NK-92 (cell line): ENCODE results near the gene SPEG.

Experiments used
- DNase-seq: peaks from one replicate; lab custom pipeline; 2025; ENCODE audit not compliant: unreplicated experiment; lab: John Stamatoyannopoulos, UW

The SPEG gene

DNA sequence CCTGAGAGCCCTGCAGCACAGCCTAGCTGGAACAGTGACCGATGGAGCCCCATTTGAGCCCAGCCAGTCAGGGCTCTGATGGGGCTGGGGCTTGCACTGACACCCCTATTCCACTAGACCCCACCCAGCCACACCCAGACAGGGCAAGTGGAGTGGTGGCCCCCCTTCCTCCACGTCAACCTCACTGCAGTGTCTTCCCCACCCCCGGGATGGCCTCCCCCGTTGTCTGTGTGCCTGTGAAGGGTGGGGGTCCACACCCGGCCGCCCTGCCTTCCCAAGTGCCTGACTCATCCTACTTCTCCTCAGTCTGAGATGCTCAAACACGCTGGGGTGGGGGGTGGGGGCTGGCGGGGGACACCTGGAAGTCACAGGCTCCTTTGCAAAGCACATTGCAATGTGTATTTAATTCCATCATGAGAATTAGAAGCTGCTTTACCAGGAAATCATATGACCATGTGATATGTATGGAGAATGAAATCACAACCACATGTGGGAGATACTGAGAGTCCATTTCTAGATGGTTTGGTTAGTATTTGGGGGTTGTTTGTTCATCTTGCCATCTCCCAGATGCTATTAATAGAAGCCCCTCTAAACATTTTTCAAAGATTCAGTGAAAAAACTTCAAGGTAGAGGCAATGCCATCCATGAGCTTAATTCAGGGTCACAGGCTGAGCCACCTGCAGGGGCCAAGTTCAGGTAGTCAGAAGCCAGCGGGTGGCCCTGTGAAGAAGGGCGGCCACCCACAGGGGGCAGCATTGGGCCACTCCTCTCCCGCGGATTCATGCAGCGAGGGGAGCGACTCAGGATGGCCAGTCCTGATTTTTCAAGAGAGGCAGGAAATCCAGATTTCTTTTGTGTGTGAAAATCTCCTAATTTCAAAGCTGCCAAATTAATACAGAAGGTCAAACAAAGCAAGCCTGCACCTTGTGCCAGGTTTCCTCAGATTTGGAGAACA, 41.3 kb downstream of the SPEG start:
- DNase-seq, result no peak

DNA sequence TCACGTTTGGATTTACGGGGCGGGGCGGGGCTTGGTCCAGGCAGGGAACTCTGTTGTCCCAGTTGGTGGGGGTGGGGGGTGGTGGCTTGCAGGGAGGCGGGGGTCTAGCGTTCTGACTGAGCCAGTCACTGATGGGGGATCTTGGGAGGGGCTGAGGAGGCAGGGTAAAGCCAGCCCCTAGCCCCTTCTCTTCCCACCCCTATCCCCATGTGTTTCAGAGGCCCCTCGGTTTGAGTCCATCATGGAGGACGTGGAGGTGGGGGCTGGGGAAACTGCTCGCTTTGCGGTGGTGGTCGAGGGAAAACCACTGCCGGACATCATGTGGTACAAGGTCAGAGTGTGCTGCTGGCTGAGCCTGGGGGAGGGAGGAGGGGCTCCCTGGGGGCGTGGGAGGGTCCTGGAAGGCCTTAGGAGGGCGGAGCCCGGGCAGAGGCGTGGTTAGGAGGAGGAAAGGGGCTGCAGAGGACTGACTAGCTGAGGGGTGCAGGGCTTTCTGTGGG, 42.1 kb downstream of the SPEG start:
- DNase-seq, result no peak

DNA sequence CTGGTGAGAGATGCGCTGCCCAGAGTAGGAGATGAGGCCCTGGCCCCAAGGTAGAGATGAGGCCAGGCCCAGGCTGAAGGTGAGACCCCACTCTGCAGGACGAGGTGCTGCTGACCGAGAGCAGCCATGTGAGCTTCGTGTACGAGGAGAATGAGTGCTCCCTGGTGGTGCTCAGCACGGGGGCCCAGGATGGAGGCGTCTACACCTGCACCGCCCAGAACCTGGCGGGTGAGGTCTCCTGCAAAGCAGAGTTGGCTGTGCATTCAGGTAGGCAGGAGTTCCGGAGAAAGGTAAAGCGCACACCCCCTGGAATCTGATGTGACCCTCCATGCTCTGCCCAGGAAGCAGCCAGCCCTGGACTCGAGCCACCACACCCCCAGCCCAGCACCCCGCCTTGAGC, 42.5 kb downstream of the SPEG start:
- no peak for DNase-seq

DNA sequence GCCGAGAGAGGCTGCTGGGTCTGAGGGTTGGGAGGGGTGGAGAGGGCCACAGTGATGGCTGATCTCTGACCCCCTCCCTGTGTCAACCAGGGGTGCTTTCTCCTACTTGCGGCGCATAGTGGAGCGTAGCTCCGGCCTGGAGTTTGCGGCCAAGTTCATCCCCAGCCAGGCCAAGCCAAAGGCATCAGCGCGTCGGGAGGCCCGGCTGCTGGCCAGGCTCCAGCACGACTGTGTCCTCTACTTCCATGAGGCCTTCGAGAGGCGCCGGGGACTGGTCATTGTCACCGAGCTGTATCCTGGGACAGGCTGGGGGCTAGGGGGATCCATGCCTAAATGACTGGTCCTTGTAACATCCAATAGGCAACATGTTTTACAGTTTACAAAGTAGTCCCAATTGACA, 43.2 kb downstream of the SPEG start:
- no peak for DNase-seq

DNA sequence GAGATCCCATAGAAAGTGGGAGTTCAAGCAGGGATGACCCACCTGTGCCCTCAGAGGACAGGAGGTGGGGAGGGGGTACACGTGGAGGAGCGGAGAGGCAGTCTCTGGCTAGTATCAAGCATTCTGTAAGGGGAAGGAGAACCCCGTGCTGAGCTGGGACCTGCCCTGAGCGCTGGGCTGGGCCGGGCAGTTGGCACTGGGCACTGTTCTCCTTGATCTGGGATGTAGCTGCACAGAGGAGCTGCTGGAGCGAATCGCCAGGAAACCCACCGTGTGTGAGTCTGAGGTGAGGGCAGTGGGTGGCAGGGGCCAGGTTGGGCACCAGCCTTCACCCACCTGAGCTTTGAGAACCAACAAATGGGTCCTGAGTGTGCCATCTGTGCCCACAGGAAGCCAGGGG, 44.3 kb downstream of the SPEG start:
- no peak for DNase-seq

DNA sequence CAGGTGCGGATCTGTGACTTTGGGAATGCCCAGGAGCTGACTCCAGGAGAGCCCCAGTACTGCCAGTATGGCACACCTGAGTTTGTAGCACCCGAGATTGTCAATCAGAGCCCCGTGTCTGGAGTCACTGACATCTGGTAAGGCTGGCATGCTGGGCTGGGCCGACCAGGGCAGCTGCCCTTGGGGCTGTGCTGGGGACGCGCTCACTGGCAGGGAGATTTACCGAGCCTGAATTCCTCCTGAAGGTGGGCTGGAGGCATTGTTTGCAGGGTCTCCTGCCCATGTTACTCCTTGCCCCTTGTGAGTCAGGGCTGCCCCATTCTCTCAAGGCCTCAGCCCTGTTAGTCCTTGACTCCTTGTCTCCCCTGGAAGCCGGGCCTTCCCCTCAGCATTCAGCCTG, 45.4 kb downstream of the SPEG start:
- no peak for DNase-seq

DNA sequence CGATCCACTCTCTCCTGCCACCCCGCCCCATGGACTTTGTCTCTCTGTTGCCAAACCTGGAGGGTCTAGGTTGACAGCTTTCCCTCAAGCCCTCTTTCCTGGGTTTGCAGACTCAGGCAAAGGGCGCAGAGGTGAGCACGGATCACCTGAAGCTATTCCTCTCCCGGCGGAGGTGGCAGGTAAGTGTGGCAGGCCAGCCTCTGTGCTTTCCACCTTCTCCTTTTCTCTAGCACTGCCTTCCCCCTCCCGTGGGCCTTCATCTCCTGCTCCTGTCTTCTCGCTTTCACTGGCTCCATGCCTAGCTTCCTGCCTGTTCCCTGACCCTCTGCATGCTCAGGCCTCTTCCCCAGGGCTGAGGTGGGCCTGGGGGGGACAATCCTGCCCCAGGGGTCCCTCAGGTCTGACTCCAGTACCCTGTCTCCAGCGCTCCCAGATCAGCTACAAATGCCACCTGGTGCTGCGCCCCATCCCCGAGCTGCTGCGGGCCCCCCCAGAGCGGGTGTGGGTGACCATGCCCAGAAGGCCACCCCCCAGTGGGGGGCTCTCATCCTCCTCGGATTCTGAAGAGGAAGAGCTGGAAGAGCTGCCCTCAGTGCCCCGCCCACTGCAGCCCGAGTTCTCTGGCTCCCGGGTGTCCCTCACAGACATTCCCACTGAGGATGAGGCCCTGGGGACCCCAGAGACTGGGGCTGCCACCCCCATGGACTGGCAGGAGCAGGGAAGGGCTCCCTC, 48.2 kb downstream of the SPEG start:
- DNase-seq, result no peak

DNA sequence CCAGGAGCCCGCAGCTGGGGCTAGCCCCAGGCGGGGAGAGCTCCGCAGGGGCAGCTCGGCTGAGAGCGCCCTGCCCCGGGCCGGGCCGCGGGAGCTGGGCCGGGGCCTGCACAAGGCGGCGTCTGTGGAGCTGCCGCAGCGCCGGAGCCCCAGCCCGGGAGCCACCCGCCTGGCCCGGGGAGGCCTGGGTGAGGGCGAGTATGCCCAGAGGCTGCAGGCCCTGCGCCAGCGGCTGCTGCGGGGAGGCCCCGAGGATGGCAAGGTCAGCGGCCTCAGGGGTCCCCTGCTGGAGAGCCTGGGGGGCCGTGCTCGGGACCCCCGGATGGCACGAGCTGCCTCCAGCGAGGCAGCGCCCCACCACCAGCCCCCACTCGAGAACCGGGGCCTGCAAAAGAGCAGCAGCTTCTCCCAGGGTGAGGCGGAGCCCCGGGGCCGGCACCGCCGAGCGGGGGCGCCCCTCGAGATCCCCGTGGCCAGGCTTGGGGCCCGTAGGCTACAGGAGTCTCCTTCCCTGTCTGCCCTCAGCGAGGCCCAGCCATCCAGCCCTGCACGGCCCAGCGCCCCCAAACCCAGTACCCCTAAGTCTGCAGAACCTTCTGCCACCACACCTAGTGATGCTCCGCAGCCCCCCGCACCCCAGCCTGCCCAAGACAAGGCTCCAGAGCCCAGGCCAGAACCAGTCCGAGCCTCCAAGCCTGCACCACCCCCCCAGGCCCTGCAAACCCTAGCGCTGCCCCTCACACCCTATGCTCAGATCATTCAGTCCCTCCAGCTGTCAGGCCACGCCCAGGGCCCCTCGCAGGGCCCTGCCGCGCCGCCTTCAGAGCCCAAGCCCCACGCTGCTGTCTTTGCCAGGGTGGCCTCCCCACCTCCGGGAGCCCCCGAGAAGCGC, 49.1 kb downstream of the SPEG start:
- no peak for DNase-seq

DNA sequence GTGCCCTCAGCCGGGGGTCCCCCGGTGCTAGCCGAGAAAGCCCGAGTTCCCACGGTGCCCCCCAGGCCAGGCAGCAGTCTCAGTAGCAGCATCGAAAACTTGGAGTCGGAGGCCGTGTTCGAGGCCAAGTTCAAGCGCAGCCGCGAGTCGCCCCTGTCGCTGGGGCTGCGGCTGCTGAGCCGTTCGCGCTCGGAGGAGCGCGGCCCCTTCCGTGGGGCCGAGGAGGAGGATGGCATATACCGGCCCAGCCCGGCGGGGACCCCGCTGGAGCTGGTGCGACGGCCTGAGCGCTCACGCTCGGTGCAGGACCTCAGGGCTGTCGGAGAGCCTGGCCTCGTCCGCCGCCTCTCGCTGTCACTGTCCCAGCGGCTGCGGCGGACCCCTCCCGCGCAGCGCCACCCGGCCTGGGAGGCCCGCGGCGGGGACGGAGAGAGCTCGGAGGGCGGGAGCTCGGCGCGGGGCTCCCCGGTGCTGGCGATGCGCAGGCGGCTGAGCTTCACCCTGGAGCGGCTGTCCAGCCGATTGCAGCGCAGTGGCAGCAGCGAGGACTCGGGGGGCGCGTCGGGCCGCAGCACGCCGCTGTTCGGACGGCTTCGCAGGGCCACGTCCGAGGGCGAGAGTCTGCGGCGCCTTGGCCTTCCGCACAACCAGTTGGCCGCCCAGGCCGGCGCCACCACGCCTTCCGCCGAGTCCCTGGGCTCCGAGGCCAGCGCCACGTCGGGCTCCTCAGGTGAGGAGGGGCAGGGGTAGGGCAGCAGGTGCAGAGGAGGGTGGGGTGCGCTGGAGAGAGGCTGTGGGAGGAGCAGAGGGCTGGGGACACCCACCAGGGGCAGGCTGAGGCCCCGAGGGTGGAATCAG, 49.9 kb downstream of the SPEG start:
- no peak for DNase-seq

DNA sequence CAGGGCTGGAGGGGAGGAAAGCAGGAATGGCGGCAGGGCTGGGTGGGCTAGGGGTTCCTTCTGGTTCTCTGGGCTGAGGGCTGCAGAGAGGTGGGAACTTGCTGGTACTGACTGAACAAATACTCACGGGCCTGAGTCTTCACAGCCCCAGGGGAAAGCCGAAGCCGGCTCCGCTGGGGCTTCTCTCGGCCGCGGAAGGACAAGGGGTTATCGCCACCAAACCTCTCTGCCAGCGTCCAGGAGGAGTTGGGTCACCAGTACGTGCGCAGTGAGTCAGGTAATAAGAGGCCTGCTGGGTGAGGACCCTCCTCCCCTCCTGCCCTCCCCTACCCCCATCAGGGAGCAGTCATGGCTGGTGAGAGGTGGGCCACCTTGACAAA, 50.5 kb downstream of the SPEG start:
- DNase-seq, result no peak

DNA sequence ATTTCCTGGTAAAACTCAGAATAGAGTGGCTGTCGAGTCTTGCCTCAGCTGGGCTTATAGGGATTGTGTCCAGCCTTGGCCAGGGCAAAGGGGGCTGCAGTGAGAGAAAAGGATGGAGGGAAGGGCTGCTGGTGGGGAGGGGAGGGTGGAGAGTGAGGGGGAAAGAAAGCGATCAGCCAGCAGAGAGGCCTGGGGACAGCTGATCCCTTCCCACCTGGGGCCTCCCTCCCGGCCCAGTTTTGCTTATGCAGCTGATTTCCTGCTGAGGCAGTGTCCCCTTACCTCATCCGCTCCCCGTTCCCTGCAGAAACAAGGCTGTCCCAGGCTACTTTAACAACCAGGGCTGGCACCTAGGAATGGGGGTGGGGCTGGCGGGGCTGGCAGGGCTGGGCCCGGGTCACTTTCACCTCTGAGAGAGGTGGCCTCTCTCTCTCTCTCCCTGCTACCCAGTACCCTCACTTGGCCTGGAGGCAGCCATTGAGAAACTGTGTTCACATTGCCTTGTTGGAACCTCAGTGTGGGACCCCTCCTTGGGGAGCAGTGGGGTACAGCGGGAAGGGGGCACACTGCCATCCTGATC, 51.8 kb downstream of the SPEG start:
- no peak for DNase-seq

DNA sequence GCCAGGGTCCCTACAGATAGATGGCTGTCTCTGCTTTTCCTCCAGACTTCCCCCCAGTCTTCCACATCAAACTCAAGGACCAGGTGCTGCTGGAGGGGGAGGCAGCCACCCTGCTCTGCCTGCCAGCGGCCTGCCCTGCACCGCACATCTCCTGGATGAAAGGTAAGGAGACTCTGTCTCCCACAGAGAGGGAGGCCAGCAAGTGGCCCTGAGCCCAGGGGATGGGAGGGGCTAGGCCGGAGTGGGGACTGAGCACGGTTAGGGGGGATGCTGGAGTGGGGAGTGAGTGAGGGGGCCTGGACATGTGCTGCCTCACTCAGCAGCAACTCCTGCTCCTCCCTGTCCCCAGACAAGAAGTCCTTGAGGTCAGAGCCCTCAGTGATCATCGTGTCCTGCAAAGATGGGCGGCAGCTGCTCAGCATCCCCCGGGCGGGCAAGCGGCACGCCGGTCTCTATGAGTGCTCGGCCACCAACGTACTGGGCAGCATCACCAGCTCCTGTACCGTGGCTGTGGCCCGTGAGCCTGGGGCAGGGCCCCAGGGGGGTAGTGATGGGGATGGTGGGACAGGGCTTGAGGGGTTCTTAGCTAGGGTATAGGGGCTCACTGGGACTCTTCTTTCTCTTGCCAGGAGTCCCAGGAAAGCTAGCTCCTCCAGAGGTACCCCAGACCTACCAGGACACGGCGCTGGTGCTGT, 53.7 kb downstream of the SPEG start:
- DNase-seq, result no peak

DNA sequence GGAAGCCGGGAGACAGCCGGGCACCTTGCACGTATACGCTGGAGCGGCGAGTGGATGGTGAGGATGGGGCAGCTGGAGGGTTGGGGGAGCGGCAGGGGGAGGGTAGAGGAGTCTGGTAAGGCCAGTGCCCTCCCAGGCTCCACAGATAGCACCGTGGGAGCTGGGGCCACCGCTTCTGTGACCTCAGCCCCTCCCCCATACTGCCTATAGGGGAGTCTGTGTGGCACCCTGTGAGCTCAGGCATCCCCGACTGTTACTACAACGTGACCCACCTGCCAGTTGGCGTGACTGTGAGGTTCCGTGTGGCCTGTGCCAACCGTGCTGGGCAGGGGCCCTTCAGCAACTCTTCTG, 54.2 kb downstream of the SPEG start:
- DNase-seq, result no peak

DNA sequence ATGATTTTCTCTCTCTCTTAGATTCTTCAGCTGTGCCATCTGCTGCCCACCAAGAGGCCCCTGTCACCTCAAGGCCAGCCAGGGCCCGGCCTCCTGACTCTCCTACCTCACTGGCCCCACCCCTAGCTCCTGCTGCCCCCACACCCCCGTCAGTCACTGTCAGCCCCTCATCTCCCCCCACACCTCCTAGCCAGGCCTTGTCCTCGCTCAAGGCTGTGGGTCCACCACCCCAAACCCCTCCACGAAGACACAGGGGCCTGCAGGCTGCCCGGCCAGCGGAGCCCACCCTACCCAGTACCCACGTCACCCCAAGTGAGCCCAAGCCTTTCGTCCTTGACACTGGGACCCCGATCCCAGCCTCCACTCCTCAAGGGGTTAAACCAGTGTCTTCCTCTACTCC, 54.7 kb downstream of the SPEG start:
- DNase-seq, result no peak

DNA sequence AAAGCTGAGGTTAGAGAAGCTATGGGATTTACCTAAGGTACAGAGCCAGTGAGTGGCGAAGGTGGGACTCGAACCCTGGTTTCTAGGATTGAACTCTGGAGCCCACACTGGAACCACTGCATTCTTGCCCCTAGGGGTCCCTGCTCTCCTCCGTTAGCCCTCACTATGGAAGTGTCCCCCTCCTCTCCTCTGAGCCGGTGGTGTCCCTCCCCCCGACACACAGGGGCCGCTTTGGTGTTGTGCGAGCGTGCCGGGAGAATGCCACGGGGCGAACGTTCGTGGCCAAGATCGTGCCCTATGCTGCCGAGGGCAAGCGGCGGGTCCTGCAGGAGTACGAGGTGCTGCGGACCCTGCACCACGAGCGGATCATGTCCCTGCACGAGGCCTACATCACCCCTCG, 55.5 kb downstream of the SPEG start:
- DNase-seq, result no peak

DNA sequence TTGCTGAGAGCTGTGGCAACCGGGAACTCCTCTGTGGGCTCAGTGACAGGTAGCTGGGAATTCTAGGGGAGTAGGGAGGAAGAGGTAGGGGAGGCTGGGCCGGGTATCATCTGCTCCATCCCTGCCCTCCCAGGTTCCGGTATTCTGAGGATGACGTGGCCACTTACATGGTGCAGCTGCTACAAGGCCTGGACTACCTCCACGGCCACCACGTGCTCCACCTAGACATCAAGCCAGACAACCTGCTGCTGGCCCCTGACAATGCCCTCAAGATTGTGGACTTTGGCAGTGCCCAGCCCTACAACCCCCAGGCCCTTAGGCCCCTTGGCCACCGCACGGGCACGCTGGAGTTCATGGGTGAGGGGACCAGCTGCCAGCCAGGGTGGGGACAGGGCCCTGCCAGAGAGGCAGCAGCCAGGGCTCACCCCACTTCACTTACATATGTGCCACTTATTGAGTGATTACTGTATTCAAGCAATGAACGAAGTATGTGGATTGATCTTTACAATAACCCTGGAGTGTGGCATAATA, 56.0 kb downstream of the SPEG start:
- no peak for DNase-seq

DNA sequence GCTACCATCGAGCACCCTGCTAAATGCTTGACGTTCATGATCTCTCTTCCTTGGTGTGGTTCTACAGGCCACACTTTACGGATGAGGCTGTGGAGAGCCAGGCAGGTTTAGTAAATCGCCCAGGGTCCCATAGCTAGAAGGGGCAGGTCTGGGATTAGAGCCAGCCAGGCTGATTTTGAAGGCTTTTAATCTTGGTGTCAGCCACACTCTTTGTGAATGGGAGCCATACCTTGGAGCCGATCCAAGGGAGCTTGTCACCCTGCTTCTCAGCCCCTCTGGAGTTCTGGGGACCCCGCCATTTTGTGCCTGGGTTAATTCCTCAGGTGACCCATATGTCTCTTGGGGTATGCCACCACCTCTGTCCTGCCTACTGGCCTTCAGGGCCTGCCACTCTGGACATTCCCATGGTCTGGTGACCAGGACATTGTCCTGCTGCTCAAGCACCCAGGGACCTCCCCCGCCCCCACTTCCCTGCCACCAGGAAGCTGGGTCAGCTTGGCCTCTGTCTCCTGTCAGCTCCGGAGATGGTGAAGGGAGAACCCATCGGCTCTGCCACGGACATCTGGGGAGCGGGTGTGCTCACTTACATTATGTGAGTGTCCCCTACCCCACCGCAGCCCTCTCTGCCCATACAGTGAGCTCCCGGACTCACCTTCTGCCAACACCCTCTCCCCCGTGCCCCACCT, 56.8 kb downstream of the SPEG start:
- DNase-seq, result no peak

DNA sequence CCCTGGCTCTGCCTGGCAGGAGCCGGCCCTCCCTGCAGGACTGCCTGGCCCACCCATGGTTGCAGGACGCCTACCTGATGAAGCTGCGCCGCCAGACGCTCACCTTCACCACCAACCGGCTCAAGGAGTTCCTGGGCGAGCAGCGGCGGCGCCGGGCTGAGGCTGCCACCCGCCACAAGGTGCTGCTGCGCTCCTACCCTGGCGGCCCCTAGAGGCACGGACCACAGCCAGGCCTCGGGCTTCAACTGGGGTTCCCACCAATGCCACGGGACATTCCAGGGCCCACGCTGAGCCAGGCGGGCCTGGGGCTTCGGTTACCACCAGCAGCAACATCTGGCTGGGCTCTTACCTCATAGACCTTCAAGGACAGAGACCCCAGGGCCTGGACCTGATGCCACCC, 57.9 kb downstream of the SPEG start:
- no peak for DNase-seq

DNA sequence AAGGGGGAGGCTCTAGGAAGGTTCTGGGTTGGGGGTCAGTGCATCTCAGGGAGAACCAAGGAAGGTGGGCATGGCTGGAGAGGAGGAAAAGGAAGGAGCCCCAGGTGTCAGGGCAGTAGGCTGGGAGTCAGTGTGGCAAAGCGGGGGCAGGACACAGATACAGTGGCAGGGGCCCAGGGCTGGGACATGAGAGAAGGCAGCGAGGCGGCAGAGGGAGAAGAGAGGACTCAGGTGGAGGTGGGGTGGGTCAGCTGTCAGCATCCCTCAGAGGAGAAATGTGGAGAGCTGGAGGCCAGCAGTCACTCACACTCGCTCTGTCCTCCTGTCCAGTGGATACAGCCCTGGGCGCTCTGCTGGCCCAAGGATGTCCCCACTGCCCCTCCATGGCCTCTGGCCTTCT, 58.4 kb downstream of the SPEG start:
- no peak for DNase-seq
